GM19452 (cell line): Measurements from ENCODE around the gene KCTD17.

ENCODE experiments used
- ATAC-seq: cut with Tn5 transposase; IDR thresholded peaks from one replicate; pipeline ENCODE4 v1.9.1; 2021; ENCODE audit not compliant: unreplicated experiment

KCTD17 gene

DNA sequence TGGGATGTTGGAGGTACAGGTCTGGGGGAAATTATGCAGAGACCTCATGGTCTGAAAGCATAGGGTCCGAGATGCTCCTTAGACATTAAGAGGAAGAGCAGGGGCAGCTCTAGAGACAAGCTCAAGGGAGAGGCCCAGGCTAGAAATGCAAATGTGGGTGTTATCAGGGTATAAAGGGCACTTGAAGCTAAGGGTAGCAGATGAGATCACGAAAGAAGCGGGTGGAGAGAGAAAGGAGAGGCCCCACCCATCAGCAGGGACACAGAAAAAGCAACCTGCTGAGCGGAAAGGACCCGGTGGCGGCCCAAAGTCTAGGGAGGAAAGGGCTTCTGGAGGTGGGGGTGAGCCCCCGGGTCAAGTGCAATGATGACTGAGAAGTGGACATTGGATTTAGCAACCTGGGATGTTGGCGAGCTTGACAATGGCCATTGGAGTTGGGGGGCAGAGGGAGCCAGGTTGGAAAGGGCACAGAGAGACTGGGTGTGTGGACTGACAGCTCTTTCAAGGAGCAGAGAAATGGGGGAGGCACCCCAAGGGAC is 49.1 kb downstream of the KCTD17 start:
- no peak for ATAC-seq

DNA sequence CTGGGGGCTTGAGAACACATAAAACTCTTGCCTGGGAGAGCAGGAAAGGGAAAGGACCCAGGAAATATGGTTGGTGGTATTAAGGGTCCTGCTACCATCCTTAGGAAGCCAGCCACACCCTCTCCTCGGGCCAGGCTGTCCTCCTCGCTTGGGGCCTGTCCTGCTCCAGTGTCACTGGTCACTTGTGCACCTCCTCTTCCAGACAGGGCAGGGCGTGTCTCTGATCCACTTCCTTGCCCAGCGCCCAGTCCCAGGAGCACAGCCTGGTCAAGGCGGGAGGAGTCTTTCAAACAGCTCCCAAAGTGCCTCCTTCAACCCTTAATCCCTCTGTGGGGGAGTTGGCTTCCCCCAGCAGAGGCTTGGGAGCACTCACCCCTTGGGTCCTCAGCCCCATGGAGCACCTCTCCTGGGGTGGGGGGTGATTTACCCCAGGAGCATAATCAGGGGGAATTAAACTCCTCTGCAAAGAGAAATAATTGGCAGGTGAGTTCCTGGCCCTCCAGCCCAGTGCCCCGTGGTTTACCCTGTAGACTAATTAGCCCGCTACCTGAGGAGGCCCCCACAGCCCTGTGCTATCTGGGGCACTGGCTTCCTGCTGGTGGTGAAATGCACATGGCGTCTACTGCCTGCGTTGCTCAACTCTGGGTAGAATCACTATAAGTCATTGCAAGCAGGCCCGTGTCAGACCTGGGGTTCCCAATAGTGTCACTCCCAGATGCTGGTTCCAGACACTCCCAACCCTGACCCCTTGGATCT is 49.9 kb downstream of the KCTD17 start:
- ATAC-seq = no peak

DNA sequence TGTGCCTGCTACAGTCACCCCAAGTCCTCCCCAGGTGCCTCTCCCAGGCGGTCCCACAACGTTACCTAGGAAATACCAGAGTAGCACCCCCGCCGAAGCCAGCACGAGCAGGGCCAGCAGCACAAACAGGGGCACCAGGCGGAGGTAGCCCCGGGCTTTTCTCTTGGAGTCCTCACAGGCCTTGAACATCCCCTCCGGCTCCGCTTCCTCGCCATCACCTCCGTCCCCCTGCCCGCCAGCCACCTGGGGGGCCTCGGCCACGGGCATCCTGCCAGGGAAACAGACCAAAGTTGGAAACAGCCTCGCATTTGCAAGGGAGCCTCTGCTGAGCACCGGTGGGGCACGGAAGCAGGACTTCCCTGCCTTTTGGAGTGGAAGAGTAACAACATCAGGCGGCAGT is 51.6 kb downstream of the KCTD17 start:
- no peak for ATAC-seq

DNA sequence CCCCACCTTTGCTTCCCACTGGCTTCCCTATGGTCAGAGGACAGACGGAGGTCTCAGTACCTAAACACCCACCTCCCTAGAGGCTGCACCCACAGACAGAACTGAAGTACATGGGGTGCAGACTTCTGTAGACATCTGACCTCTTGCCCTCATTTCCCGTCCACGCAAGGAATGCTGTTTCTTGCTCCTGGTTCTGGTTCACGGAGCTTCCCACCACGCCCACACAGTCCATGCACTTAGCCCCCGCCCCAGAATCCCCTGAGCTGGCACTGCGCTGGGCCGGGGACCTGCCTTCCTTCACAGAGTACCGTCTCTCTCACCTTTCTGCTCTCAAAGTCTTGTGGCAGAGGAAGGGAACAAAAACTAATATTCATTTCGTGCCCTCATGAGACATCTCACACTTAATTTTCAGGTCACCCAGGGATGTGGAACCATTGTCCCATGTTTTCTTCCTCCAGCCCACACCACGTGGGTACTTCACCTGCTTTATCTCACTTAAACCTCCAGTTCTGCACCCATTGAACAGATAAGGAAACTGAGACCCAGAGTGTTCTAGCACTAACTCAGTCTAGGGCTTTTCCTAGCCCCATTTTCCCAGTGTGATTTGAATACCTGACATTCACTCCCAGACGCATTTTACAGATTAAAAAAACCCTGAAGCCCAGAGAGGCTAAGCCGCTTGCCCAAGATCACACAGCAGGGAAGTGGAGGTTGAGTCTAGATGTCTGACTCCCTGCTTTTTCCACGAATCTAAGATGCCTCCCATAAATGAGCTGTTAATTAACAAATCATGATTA is 52.3 kb downstream of the KCTD17 start:
- ATAC-seq = no peak

DNA sequence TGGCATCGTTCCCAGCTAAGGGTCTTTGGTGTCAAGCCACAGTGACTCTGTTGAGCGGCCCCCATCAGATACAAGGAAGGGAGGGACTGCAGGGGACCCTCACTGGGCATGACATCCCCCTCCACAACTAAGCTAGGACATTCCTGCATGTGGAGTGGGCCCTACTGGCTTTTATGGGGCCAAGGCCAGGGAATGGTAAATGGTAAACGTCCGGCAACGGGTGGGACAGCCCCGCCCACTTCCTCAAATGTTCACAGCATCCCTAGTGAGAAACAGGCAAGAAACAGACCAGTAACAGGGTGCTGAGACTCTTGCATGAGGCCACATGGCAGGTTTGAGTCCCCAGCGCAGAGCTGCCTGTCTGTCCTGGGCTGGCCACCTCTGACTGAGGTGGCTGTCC is 53.6 kb downstream of the KCTD17 start:
- ATAC-seq = no peak

DNA sequence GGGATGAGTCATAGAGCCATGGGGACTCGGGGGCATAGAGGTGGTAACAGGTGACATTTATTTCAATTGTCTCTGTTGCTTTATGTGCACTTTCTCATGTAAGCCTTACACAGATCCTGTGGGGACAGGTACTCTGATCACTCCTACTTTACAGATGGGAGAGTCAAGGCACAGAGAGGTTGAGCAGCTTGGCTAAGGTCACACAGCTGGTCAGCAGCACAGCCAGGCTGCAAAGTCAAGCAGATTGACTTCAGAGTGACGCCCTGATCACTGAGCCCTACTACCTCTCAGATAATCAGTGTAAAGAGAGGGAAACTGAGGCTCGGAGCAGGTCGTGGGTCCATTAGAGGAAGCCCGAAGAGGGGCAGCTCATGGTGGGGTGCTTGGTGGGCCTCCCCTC is 54.4 kb downstream of the KCTD17 start:
- no peak for ATAC-seq

DNA sequence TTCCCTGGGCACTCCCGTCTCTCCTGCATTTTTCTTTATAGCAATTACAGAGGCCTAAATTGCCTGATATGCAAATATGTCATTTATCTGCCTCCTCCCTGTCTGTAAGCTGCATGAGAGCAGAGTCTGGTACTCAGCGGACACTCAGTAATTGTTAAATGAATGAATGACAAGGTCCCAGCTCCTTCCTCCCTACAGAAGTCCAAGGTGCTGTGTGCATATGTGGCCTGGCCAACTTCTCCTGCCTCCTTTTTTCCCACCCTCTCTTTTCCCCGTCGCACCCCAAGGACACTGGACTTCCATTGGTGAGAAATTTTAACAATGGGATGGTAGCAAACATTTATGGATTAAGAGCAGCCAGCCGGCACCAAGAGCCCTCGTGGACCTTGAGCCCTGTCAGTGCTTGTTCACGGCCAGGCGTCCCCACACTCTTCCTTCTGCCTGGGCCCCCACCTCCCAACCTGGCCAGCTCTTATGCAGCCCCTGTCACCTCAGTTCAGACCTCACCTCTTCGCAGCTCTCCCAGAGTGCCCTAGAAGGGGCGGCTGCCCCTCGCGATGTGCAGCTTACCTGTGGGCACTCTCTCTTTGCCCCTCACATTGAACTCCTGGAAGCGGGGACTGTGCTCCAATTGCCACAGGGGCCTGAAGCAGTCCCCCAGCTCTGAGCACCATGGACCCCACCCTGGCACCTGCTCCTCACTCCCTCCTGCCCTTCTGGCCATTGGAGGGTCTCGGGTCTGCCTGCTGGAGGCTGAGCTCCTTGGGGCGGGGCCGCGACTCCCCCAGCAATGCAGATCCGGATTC is 56.5 kb downstream of the KCTD17 start:
- no peak for ATAC-seq

DNA sequence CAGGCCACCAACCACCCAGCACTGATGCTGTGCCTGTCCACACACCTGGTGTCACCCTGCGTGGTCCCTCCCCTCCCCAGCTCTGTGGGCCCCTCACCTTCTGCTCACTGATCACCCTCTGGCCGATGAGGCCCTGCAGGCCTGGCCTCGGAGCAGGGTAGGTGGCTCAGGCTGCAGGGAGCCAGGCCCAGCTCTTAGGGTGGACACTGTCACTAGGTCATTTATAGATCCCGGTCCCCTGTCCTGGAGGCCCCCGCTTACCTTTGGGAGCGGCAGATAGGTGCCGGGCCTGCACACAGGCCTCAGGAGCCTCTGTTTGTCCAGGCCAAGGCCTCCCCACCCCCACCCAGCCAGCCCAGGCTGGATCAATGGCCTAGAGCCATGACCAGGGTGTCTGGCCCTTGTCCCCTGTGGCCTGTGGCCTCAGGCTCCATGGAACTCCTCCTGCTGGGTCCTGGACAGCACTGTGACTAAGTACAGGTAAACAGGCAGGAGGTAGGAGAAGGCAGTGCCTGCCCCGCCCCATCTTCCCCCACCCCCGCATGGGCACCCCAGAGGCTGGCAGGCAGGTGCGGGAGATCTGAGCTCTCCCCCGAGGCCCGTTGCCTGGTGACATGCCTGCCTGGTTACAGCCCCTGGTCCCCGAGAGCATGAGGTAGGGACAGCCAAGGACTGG is 57.8 kb downstream of the KCTD17 start, which contains the start of gene TMPRSS6:
TMPRSS6 (minus strand) TSS at position 472 of the 676 bp plus-strand sequence. CDS start 6,296 bp downstream, outside the sequence.
- no peak for ATAC-seq

DNA sequence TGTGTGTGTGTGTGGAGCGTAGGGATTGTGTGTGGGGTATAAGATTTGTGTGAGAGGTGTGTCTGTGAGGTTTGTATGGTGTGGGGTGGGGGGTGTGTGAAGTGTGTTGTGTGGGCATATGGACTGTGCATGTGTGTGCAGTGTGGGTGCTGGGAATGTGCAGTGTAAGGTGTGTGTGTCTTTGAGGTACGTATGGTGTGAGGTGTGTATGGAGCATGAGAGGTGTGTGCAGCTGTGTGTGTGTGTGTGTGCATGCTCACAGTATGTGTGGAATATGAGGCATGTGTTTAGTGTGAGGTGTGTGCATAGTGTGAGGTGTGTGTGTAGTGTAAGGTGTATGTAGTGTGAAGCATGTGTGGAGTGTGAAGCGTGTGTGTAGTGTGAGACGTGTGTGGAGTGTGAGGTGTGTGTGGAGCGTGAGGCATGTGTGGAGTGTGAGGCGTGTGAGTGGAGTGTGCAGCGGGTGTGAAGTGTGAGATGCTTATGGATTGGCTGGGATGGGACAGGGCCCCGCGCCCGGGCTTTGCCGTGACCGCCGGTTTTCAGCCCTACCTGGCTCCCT is 59.7 kb downstream of the KCTD17 start:
- ATAC-seq = no peak

DNA sequence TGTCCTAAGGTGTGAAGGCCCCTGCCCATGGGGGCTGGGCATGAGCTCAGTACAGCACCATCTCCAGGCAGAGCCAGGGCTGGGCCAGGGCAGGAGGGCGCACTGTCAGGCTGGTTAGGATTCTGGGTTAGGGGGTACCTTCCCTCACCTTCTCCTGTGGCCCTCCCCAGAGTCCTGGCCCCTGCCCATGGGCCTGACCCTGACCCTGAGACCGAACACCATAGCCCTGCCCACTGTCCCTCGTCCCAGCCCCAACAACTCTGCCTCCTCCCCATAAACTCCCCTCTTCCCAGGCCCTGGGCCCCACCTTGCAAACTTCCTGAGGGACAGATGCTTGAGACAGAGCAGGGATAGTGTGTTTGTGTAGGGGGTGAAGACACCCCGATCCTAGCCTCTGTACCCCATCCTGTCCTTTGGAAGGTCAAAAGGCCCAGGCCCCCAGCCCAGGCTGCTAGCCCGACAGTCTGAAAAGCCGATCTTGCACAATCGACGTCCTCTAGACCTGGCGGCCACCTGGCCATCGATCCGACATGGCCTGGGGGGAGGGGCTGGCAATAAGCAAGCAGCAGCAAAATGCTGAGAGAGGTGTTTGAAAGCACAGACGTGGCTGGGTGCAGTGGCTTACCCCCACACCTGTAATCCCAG is 60.7 kb downstream of the KCTD17 start:
- no peak for ATAC-seq
